Colonic mucosa (tissue), 4 donors: ENCODE results near the gene PUS3. TPM values are rescaled to one million over a fixed set of nuclear protein-coding genes. Genes with fewer than 3 reads are reported as not detected.

ENCODE experiments used
- DNase-seq: peaks from one replicate; pipeline ENCODE4 v3.0.0-alpha.2; 2020
- H3K27ac ChIP-seq: fragments of 200-600 bp; one replicate; pipeline ENCODE4 v1.8.0; 2021
- H3K27me3 ChIP-seq: fragments of 200-600 bp; one replicate; pipeline ENCODE4 v1.8.0; 2021
- H3K36me3 ChIP-seq: fragments of 200-600 bp; one replicate; pipeline ENCODE4 v1.8.0; 2021
- H3K4me1 ChIP-seq: fragments of 200-600 bp; one replicate; pipeline ENCODE4 v1.8.0; 2021; ENCODE audit warnings: mild to moderate bottlenecking
- H3K4me3 ChIP-seq: fragments of 200-600 bp; one replicate; pipeline ENCODE4 v1.8.0; 2021
- H3K9ac ChIP-seq, 2 donors: one replicate each; pipeline ENCODE4 v1.7.0; 2013; ENCODE audit warnings: control low read depth in 2 of 2, low read depth in 2 of 2, low read length in 2 of 2
- H3K9me3 ChIP-seq: fragments of 200-600 bp; one replicate; pipeline ENCODE4 v1.8.0; 2021
- intact Hi-C: fragments of 100-400 bp; cut with DNase I; formaldehyde crosslinking; loops from one replicate; pipeline ENCODE4 v1.14.1; 2022
- total RNA-seq, 2 donors: library from RNA; stranded (reverse); fragmentation: NEBNext Ultra II Directional in 1 of 2; extraction: Animal tissue kit (Norgen Biotek cat#: 25700) in 1 of 2; gene quantifications; one replicate each; pipeline ENCODE4 v1.2.1, GENCODE V29; 2021
- TF ChIP-seq, protein P1 (sequence below): fragments of 200-600 bp; IDR thresholded peaks from one replicate; pipeline ENCODE4 v1.8.0; 2022; ENCODE audit warnings: antibody characterized with exemption, mild to moderate bottlenecking
- donor health status: healthy.
- donor health status: DM: no; HTN: no; CAD: no.
- donor health status: DM: no; HTN: no; CAD: no.

The PUS3 gene
- total RNA-seq, 2 donors from 2014 or later, result 6.8 to 8.4 TPM

DNA sequence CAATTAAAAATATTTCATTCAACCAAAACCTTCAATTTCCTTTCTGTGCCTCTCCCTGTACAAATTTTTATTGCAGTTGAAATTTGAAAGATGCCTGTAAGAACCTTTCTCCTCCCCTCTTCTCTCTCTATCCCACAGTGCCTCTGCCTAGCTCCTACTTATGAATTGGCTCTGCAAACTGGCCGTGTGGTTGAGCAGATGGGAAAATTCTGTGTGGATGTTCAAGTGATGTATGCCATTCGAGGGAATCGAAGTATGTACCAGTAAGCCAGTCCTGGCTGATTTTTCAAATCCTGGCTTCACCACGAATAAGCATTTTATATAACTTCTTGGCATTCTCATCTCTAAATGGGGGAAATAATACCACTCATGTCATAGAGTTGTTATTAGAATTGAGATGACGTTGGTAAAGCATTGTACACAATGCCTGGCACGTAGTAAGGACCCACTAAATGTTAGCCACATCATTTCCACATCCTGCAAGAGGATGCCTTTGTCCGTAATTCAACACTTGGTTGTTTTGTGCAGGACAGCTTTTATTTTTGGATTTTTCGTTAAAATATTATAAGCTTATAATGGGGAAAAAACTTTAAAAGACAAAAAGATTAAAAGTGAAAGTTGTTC is 7.3 kb upstream of the PUS3 start:
- Histone ChIP-seq H3K4me1 (no peaks in the 10 kb centered on the region), H3K9ac (no peak overlapping the region), H3K27me3 (peaks cover 4% of the 10 kb centered on the region), H3K4me3 (no peak overlapping the region), H3K27ac (no peak overlapping the region), H3K36me3 (no peaks in the 10 kb centered on the region), H3K9me3 (no peaks in the 10 kb centered on the region)
- TF ChIP-seq, protein P1, sequence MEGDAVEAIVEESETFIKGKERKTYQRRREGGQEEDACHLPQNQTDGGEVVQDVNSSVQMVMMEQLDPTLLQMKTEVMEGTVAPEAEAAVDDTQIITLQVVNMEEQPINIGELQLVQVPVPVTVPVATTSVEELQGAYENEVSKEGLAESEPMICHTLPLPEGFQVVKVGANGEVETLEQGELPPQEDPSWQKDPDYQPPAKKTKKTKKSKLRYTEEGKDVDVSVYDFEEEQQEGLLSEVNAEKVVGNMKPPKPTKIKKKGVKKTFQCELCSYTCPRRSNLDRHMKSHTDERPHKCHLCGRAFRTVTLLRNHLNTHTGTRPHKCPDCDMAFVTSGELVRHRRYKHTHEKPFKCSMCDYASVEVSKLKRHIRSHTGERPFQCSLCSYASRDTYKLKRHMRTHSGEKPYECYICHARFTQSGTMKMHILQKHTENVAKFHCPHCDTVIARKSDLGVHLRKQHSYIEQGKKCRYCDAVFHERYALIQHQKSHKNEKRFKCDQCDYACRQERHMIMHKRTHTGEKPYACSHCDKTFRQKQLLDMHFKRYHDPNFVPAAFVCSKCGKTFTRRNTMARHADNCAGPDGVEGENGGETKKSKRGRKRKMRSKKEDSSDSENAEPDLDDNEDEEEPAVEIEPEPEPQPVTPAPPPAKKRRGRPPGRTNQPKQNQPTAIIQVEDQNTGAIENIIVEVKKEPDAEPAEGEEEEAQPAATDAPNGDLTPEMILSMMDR, result no peak
- DNase-seq, result no peak
- intact Hi-C loops, result no loop called here

DNA sequence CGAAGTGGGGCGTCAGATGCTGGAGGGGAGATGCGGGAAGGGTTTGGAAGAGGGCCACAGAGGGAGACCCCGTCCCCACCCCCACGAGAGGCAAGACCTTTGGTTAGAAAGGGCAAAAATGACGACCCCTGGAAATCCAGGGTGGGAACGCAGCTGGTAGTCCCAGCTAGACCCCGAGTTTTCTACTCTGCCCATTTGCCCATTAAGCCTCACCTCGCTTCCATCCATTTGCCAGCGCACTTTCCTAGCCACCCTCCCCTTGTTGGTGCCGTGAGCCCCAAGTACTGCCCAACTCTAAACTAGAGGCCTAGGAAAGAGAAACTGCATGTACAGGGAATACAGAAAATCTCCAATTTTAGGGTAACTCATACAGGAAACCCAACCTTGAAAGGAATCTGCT is 1.7 kb upstream of the PUS3 start:
- no peaks in the 10 kb centered on the region for H3K36me3 ChIP-seq
- H3K4me1 ChIP-seq, result peaks cover 6% of the 10 kb centered on the region
- TF ChIP-seq, protein P1, result no peak
- no peak overlapping the region for H3K27ac ChIP-seq
- no peaks in the 10 kb centered on the region for H3K9me3 ChIP-seq
- DNase-seq, result no peak
- no peak overlapping the region for H3K4me3 ChIP-seq
- intact Hi-C loops, result no loop called here
- no peak overlapping the region for H3K9ac ChIP-seq
- H3K27me3 ChIP-seq, result peaks cover 18% of the 10 kb centered on the region

DNA sequence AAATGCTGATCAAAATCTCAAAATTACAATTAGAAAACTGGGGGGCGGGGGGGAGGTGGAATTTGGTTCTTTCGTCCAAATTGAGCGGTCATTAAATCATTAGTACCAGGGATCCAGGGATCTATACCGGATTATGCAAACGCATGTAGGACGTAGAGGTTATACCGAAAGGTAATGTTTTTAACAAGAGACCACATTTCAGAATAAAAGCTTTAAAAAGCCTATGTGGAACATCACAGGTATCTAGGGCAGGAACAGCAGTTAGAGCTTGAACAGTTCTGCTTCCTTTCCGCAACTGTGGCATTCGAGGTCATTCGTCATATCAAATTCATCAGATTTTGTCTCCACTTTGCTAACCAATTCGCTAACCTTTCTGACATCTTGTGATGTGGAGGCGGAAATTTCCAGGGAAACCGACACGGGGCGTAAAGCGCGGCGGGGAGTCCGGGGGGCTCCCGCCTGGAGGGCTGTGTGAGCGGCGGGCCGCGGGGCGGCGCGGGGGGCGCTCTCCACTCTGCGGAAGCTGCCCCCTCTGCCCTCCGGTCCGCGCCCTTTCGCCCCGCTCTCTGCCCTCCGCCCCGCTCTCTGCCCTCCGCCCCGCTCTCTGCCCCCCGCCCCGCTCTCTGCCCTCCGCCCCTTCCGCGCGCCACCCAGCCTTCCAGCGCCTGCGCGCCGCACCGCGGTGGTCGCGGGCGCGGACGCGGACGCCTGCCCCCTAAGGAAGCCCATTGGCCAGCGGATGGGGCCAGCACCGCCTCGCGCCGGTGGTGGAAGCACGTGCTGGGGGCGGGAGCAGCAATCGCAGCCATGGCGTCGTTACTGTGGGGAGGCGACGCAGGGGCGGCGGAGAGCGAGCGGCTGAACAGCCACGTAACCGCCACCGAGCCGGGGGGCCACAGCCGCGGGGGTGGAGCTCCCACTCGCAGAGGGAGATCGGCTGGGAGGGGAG is 979 bp upstream of the PUS3 start, which contains the start of gene DDX25:
TSS of gene DDX25 (plus strand) at position 798 of the 949 bp plus-strand sequence. CDS start at position 808, 10 bp downstream.
- peaks cover 18% of the 10 kb centered on the region for H3K27me3 ChIP-seq
- peak within 1 kb of the TSS; percentile 57 for H3K4me3 ChIP-seq
- TF ChIP-seq, protein P1, result no peak
- H3K9ac ChIP-seq, result no peak within 1 kb of the TSS
- intact Hi-C loops, result no loop called here
- peaks cover 6% of the 10 kb centered on the region for H3K4me1 ChIP-seq
- no peak within 1 kb of the TSS for H3K27ac ChIP-seq
- no peaks in the 10 kb centered on the region for H3K36me3 ChIP-seq
- no peaks in the 10 kb centered on the region for H3K9me3 ChIP-seq
- DNase-seq, result no peak

DNA sequence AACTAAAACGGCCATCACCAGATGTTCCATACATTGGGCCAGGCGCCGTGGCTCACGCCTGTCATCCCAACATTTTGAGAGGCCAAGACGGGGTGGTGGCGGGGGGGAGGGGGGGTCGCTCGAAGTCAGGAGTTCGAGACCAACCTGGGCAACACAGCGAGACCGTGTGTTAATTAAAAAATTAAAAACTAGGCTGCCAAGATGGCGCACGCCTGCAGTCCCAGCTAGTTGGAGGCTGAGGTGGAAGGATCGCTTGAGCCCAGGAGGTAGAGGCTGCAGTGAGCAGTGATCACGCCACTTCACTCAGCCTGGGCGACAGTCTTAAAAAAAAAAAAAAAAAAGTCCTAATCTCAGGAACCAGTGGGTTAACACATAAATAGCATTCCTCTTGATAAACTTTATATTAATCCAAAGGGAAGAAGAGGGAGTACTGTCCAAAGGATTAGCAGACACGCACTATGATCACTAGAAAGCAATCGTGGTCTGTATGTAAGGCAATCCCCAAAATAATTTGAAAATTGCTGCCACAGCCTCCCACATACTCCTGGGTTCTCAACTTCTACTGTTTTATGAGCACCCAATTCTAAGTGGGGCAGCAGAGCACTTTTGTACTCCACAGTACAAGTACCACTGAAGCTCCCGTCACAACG is 604 bp downstream of the PUS3 start:
- DNase-seq, result no peak
- H3K9ac ChIP-seq, result peak overlapping the region; percentile 67 to 80
- peak overlapping the region; percentile 57 for H3K4me3 ChIP-seq
- peaks cover 18% of the 10 kb centered on the region for H3K27me3 ChIP-seq
- peaks cover 6% of the 10 kb centered on the region for H3K4me1 ChIP-seq
- H3K9me3 ChIP-seq, result no peaks in the 10 kb centered on the region
- peak overlapping the region; percentile 56 for H3K27ac ChIP-seq
- TF ChIP-seq, protein P1, result no peak
- no peaks in the 10 kb centered on the region for H3K36me3 ChIP-seq
- intact Hi-C loops, result no loop called here

DNA sequence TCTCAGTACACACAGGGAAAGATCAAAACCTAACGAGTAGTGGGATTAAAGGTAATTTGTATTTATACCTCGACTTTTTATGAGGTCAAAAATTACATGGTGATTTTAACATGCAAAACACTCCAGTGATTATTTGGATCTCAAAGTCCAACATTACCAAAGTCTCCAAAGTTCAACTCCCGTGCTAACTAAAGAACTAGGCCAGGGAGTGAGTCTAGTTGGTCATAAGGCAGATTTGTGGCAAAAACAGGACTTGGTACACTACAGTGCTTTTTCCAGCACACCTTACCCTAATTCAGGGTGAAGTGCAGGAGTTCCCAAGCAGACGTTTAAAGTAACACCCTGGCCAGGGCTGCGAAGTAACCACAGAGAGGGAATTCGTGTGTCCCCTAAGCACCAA is 1.1 kb downstream of the PUS3 start:
- intact Hi-C loops, result no loop called here
- TF ChIP-seq, protein P1, result no peak

More for the DNA sequence above, 1.1 kb downstream of the PUS3 start:
- H3K4me3 ChIP-seq, result no peak overlapping the region
- H3K27me3 ChIP-seq, result peaks cover 18% of the 10 kb centered on the region
- no peak overlapping the region for H3K27ac ChIP-seq
- no peak for DNase-seq
- H3K36me3 ChIP-seq, result no peaks in the 10 kb centered on the region
- H3K9me3 ChIP-seq, result no peaks in the 10 kb centered on the region
- H3K4me1 ChIP-seq, result peaks cover 6% of the 10 kb centered on the region
- H3K9ac ChIP-seq, result no peak overlapping the region
